NB4 (cell line): Measurements from ENCODE around the gene NUP214.
A peak's percentile ranks its signal among the peaks of the same experiment; 100 is the strongest.

Experiments used
- DNase-seq: peaks from one replicate; pipeline ENCODE4 v3.0.0; 2010; ENCODE audit warnings: low read depth
- H3K4me3 ChIP-seq: one replicate; pipeline ENCODE4 v1.5.1; 2011; ENCODE audit warnings: mild to moderate bottlenecking, low read depth, low read length, moderate library complexity
- MYC ChIP-seq: IDR thresholded peaks from 2 replicates; pipeline ENCODE4 v1.6.1; 2011; ENCODE audit warnings: low read depth, low read length
- POLR2A ChIP-seq: IDR thresholded peaks from 2 replicates; pipeline ENCODE4 v1.6.1; 2011; ENCODE audit warnings: mild to moderate bottlenecking; ENCODE audit not compliant: insufficient read length; ENCODE audit errors: extremely low read depth
- TF ChIP-seq, protein P1 (sequence below): IDR thresholded peaks from one replicate; pipeline ENCODE4 v1.5.1; 2012; ENCODE audit warnings: low read depth, low read length
- TF ChIP-seq, protein P2 (sequence below): IDR thresholded peaks from 2 replicates; pipeline ENCODE4 v1.6.1; 2011; ENCODE audit warnings: low read depth, low read length

Gene NUP214

DNA sequence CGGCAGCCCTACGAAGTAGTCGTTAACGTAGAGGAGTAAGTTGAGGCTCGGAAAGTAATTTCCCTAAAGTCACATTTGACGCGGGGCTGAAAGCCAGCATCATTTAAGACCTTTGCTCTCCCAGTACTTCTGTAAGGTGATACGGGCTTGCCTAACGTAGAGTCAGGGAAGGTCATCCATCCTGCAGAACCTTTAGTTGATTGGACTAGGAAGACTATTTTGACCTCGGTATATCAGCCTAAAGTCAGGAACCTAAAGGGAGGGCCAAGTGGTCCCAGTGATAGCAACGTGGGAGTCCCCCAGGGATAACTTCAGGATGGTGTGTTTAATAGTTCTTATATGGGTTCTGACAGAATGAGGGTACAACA, 657 bp downstream of the NUP214 start:
- TF ChIP-seq POLR2A (no peak), MYC (no peak)
- TF ChIP-seq, protein P1, sequence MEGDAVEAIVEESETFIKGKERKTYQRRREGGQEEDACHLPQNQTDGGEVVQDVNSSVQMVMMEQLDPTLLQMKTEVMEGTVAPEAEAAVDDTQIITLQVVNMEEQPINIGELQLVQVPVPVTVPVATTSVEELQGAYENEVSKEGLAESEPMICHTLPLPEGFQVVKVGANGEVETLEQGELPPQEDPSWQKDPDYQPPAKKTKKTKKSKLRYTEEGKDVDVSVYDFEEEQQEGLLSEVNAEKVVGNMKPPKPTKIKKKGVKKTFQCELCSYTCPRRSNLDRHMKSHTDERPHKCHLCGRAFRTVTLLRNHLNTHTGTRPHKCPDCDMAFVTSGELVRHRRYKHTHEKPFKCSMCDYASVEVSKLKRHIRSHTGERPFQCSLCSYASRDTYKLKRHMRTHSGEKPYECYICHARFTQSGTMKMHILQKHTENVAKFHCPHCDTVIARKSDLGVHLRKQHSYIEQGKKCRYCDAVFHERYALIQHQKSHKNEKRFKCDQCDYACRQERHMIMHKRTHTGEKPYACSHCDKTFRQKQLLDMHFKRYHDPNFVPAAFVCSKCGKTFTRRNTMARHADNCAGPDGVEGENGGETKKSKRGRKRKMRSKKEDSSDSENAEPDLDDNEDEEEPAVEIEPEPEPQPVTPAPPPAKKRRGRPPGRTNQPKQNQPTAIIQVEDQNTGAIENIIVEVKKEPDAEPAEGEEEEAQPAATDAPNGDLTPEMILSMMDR = no peak
- TF ChIP-seq, protein P2, sequence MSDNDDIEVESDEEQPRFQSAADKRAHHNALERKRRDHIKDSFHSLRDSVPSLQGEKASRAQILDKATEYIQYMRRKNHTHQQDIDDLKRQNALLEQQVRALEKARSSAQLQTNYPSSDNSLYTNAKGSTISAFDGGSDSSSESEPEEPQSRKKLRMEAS = no peak
- H3K4me3 ChIP-seq = peak overlapping the region; percentile 100
- DNase-seq = no peak

DNA sequence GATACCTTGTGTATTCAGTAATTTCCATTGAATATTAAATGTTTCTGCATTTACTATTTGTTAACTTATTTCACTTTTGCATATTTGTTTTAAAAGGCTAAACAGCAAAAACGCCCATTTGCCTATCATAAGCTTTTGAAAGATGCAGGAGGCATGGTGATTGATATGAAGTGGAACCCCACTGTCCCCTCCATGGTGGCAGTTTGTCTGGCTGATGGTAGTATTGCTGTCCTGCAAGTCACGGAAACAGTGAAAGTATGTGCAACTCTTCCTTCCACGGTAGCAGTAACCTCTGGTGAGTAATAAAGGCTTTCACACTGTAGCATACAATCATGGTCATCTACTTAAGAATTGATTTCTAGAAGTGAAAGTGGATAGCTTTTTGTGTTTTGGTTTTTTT, 3.8 kb downstream of the NUP214 start:
- H3K4me3 ChIP-seq = no peak overlapping the region
- TF ChIP-seq MYC = no peak
- no peak for TF ChIP-seq POLR2A
- TF ChIP-seq, protein P2 = no peak
- TF ChIP-seq, protein P1 = no peak
- no peak for DNase-seq

DNA sequence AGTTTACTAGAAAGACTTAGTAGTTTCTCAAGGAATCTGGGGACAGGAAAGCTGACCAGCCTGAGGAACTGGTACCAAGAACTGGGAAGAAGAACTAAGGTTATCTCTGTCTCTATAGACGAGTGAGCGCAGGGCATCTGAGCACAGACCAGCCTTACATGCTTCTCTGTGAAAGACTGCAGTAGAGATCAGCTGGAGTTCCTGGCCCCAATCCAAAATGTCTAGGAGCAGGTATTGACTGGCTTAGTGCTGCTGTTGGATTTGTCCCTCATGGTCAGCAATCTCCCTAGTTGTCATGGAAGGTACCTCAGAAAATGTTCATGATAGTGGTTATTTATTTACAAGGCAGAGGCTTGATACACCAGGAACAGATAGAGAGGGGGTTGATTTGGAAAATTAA, 13.3 kb downstream of the NUP214 start:
- DNase-seq = no peak
- no peak overlapping the region for H3K4me3 ChIP-seq
- TF ChIP-seq, protein P2 = no peak
- TF ChIP-seq POLR2A = no peak
- TF ChIP-seq MYC = no peak
- TF ChIP-seq, protein P1 = no peak

DNA sequence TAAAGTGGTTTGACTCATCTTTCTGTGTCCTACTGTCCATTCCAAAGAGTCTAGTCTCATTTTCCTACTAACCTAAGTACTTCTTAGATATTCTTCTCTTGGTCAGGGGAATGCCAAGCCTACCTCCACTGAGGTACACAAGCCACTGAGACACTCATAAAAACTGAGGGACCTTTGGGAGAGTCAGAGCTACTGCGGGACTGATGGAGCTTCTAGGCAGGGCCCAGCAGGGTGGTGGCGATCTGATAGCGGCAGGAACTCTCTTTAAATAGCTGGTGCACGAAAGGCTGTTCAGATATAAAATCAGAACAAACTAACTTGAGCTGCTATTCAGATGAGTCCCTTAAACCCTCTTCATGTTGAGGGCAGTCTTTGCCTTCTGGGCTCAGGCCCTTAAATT, 14.7 kb downstream of the NUP214 start:
- TF ChIP-seq MYC = no peak
- TF ChIP-seq, protein P2 = no peak
- H3K4me3 ChIP-seq = no peak overlapping the region
- no peak for DNase-seq

DNA sequence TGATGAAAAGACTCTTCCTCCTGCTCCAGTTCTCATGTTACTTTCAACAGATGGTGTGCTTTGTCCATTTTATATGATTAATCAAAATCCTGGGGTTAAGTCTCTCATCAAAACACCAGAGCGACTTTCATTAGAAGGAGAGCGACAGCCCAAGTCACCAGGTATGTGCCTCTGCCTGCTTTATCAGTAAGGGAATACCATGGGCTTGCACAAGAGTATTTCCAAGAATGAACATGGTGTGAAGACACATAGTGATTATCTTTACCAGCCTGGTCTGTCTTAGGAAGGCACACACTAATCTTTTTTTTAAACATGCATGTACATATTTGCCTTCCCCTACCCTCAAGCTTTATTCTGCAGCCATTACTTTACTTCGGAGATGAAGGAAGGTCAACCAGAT, 15.2 kb downstream of the NUP214 start:
- DNase-seq = no peak
- H3K4me3 ChIP-seq = no peak overlapping the region
- TF ChIP-seq, protein P1 = no peak
- TF ChIP-seq MYC (no peak), POLR2A (no peak)
- TF ChIP-seq, protein P2 = no peak

DNA sequence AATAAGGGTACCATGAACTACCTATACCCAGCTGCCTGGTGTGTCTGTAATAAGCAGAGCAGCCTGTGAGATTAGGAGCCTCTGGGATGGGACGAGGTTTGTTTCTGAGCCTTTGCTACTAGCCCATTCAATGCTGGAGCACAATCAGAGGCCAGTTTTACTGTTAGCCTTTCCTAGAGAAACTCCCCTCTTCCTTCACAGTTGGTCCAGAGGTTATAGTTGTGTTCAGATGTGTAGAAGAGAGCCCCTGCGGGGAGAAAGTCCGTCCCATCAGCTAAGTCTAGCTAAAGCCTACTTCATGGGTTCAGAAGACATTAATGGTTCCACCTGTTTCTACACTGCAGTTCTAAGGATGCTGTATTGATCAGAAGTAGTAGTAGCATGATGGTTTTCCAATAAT, 16.8 kb downstream of the NUP214 start:
- H3K4me3 ChIP-seq = no peak overlapping the region
- TF ChIP-seq, protein P1 = no peak
- TF ChIP-seq POLR2A = no peak
- TF ChIP-seq, protein P2 = no peak
- TF ChIP-seq MYC = no peak
- no peak for DNase-seq
